ENCODE measurements around the gene NEFH. TPM values are rescaled to one million over a fixed set of nuclear protein-coding genes. Genes with fewer than 3 reads are reported as not detected.

Gene NEFH
- total RNA-seq, 2 experiments from 2014 or later: 4.1 to 4.4 TPM

DNA sequence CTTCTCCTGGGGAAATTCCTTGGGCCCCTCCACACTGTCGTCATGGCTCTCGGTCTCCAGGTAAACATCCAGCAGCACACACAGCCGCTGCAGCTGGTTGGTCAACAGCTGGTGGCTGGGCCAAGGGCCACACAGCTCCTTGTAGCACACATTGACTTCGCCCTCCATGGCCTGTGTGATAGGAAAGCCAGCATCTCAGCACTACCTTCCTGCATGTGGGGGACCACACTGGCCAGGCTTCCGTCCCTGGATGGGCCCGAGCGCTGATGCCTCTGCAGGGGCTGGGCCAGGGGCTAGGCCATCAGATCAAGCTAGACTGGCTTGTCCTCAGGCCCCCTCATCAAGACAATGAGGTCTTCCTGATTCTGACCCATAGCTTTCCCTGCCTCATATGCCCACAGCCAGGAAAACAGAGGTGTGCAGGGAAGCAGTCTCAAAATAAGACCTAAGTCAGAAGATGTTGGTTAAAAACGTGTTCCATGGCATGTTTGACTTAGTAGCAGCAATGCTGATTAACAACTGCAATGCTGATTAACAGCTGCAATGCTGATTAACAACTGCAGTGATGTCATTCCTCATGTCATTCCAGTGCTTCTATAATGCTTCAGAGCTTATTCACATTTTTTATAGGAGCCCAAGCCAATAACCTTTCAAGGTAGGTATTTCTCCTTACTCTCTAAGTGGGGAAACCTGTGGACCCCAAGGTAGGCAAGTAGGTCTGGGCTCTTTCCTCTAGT lies 31.3 kb downstream of the NEFH start:
- no peak for DNase-seq
- Mint-ChIP-seq H3K27ac (no peak overlapping the region), H3K4me1 (ENCODE audit: low read depth) (no peaks in the 10 kb centered on the region), H3K4me3 (no peak overlapping the region), H3K36me3 (peaks cover 28% of the 10 kb centered on the region), H3K27me3 (no peaks in the 10 kb centered on the region), H3K9me3 (no peaks in the 10 kb centered on the region)
- POLR2A ChIA-PET: interaction anchor here (1.3 kb wide), 1 partner anchor 10 kb away, joined by 4 read pairs; no protein-coding TSS in a partner anchor
- CTCF ChIA-PET: interaction anchor here (0.8 kb wide), 1 partner anchor 40 kb away, joined by 3 read pairs; no protein-coding TSS in a partner anchor
- intact Hi-C loops (cut with micrococcal nuclease): no loop called here

DNA sequence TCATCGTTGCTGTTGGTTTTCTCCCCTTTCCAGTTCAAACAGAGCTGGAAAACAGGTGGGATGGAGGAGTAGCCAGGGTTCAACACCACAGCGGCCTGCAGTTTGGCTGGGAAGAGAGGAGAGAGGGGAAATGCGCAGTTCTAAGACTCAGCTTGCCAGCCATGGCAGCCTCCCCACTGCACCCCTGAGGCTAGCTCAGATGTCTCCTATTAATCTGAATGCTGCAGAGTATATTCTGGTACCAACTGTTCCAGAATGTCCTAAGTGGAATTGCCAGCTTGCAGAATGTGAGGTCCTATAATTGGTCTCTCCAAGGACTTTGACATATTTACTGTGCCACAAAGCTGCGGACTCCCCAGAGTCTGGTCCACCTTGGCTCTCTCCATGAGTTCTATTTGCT lies 32.0 kb downstream of the NEFH start:
- H3K36me3 Mint-ChIP-seq: peaks cover 29% of the 10 kb centered on the region
- POLR2A ChIA-PET: interaction anchor here (1.3 kb wide), 1 partner anchor 10 kb away, joined by 4 read pairs; no protein-coding TSS in a partner anchor
- H3K4me3 Mint-ChIP-seq: no peak overlapping the region
- no peaks in the 10 kb centered on the region for H3K4me1 Mint-ChIP-seq (ENCODE audit: low read depth)
- H3K9me3 Mint-ChIP-seq: no peaks in the 10 kb centered on the region
- H3K27me3 Mint-ChIP-seq: no peaks in the 10 kb centered on the region
- CTCF ChIA-PET: interaction anchor here (0.8 to 1.2 kb wide), 2 partner anchors 41 to 116 kb away, joined by 3 to 4 read pairs; no protein-coding TSS in a partner anchor
- no peak for DNase-seq
- no peak overlapping the region for H3K27ac Mint-ChIP-seq
- intact Hi-C loops (cut with micrococcal nuclease): no loop called here

DNA sequence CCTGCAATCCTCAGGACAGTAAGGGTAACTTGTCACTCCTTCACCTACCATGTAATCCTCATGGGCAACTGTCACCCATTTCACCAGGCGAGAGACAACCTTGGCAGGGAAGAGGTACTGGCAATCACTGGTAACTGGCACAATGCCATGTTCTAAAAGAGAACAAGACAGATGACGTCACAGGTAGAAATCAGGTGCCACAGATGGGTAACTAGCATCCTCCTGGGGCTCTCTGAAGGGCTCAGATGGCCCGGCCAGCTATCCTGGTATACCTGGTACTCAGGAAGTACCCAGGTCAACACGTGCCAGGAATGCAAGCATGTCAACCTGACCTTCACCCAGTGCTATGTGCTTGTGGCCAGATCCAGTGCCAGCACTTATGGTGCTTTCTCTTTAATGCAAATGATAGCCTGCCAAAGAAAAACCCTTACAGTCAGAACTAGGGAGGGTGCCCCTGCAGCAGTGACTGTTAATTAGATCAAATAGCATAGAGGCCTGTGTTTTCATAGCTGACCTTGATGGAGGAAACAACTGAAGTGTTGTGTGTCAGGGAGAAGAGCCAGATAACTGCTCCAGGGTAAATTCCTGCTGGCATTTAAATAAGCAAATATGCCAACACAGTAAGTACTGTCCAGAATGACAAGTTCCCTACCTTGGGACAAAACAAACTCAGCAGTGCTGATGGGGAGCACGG lies 37.3 kb downstream of the NEFH start:
- no peaks in the 10 kb centered on the region for H3K9me3 Mint-ChIP-seq
- no peaks in the 10 kb centered on the region for H3K27me3 Mint-ChIP-seq
- no peaks in the 10 kb centered on the region for H3K4me1 Mint-ChIP-seq (ENCODE audit: low read depth)
- ChIA-PET POLR2A (no interaction called here), CTCF (no interaction called here)
- peaks cover 34% of the 10 kb centered on the region for H3K36me3 Mint-ChIP-seq
- no peak for DNase-seq
- H3K4me3 Mint-ChIP-seq: no peak overlapping the region
- no peak overlapping the region for H3K27ac Mint-ChIP-seq
- intact Hi-C loops (cut with micrococcal nuclease): no loop called here

DNA sequence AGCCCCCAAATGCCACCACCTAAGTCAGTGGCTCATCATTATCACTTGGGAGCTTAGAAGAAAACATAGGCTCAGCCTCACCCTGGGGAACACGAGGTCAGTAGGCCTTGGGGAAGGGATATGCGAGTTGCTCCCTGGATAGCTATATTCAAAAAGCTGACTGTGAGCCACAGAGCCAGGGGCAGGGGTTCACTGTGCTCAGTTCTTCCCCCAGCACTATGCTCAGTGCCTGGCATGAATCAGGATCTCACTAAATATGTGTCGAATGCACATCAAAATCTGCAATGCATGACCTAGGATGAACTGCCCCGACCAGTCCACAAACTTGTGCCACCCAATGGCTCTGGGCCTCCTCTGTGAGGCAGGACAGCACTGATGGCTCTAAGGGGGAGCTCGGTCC lies 38.4 kb downstream of the NEFH start:
- ChIA-PET POLR2A (no interaction called here), CTCF (no interaction called here)
- no peak overlapping the region for H3K4me3 Mint-ChIP-seq
- no peak for DNase-seq
- H3K36me3 Mint-ChIP-seq: peaks cover 35% of the 10 kb centered on the region
- H3K27me3 Mint-ChIP-seq: no peaks in the 10 kb centered on the region
- intact Hi-C loops (cut with micrococcal nuclease): no loop called here
- no peaks in the 10 kb centered on the region for H3K9me3 Mint-ChIP-seq
- no peaks in the 10 kb centered on the region for H3K4me1 Mint-ChIP-seq (ENCODE audit: low read depth)
- no peak overlapping the region for H3K27ac Mint-ChIP-seq

DNA sequence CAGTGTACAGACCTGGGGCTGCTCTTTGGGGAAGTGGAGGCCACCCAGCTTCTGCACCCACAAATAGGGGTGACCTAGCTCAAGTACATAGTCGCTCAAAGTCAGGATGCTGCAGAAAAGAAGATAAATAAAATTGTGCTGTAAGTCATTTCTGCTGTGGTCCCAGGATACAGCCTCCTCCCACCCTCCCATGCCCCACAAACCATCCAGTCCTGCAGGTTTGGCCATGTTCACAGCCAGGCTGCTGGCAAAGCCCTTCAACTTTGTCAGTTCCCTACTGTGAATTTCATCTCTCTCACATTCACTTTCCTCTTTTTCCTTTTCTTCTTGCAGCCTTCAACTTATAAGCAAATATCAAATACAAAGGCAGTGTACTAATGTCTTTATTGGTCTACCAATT lies 40.0 kb downstream of the NEFH start:
- Mint-ChIP-seq H3K9me3 (no peaks in the 10 kb centered on the region), H3K4me1 (ENCODE audit: low read depth) (no peaks in the 10 kb centered on the region), H3K27me3 (no peaks in the 10 kb centered on the region), H3K36me3 (peaks cover 35% of the 10 kb centered on the region), H3K27ac (no peak overlapping the region), H3K4me3 (no peak overlapping the region)
- DNase-seq: no peak
- ChIA-PET CTCF (no interaction called here), POLR2A (no interaction called here)
- intact Hi-C loops (cut with micrococcal nuclease): no loop called here

DNA sequence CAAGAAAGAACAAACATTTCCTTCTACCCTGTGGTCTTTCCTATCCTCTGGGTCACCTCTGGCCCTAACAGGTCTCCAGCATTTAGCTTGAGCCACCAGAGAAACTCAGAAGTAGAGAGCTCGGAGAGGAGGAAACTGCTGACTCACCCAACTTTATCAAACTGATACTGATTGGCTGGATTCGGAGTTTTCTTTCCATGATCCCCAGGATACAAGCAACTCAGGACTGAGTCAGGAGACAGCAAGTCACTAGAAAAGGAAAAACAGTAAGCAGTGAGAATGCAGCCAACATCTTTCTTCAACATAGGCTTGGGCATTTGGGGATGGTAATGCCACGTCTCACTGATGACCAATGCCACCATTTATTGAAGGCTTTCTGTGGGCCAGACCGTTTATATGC lies 40.8 kb downstream of the NEFH start:
- ChIA-PET POLR2A (no interaction called here), CTCF (no interaction called here)
- H3K4me3 Mint-ChIP-seq: no peak overlapping the region
- no peak overlapping the region for H3K27ac Mint-ChIP-seq
- no peaks in the 10 kb centered on the region for H3K4me1 Mint-ChIP-seq (ENCODE audit: low read depth)
- peaks cover 36% of the 10 kb centered on the region for H3K36me3 Mint-ChIP-seq
- H3K27me3 Mint-ChIP-seq: no peaks in the 10 kb centered on the region
- no peaks in the 10 kb centered on the region for H3K9me3 Mint-ChIP-seq
- DNase-seq: no peak
- intact Hi-C loops (cut with micrococcal nuclease): no loop called here

DNA sequence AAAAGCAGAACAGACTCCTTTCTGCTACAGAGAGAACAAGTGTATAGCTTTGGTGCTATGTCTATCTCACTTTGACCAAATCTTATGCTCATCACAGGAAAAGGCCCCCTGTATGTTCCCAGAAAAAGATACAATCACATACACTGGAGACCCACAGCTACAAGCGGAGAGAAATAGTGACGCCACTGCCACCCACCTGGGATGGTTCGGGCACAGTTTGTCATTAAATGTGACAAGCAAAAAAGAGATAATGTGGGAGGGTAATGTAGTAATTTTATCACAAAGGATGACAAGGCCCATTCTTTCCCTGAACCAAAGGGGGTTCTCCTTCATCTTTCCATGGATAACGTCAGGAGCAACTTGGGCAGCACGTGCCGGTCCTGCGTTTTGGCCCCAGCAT lies 41.5 kb downstream of the NEFH start:
- DNase-seq: no peak
- Mint-ChIP-seq H3K27me3 (no peaks in the 10 kb centered on the region), H3K4me1 (ENCODE audit: low read depth) (no peaks in the 10 kb centered on the region), H3K9me3 (no peaks in the 10 kb centered on the region), H3K36me3 (peaks cover 32% of the 10 kb centered on the region), H3K27ac (no peak overlapping the region), H3K4me3 (no peak overlapping the region)
- intact Hi-C loops (cut with micrococcal nuclease): no loop called here
- ChIA-PET CTCF (no interaction called here), POLR2A (interaction anchor here (0.6 kb wide), 1 partner anchor 10 kb away, joined by 4 read pairs; no protein-coding TSS in a partner anchor)

DNA sequence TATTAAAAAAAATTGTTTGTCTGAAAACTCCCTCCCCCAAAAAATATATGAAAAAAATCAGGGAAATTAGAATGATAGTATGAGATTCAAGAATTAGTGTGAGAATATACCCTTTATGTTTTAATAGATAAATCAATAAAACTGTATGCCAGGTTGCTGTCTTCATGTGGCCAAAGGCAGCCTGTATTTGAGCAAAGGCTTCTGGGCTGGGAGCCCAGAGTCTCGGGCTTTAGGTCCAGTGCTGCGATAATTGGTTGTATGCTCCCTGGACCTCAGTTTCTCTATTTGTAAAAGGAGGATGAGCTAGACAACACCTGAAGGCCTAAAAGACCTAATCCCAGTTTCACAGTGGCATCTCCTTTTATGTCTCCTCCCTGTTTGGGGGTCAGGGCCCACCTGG lies 43.7 kb downstream of the NEFH start:
- POLR2A ChIA-PET: no interaction called here
- H3K9me3 Mint-ChIP-seq: no peaks in the 10 kb centered on the region
- intact Hi-C loops (cut with micrococcal nuclease): no loop called here
- H3K4me3 Mint-ChIP-seq: no peak overlapping the region
- no peak for DNase-seq
- peaks cover 40% of the 10 kb centered on the region for H3K36me3 Mint-ChIP-seq
- no peaks in the 10 kb centered on the region for H3K4me1 Mint-ChIP-seq (ENCODE audit: low read depth)
- H3K27ac Mint-ChIP-seq: no peak overlapping the region
- CTCF ChIA-PET: interaction anchor here (1.4 to 1.8 kb wide), 2 partner anchors 128 to 134 kb away, joined by 6 to 7 read pairs; no protein-coding TSS in a partner anchor
- H3K27me3 Mint-ChIP-seq: no peaks in the 10 kb centered on the region

DNA sequence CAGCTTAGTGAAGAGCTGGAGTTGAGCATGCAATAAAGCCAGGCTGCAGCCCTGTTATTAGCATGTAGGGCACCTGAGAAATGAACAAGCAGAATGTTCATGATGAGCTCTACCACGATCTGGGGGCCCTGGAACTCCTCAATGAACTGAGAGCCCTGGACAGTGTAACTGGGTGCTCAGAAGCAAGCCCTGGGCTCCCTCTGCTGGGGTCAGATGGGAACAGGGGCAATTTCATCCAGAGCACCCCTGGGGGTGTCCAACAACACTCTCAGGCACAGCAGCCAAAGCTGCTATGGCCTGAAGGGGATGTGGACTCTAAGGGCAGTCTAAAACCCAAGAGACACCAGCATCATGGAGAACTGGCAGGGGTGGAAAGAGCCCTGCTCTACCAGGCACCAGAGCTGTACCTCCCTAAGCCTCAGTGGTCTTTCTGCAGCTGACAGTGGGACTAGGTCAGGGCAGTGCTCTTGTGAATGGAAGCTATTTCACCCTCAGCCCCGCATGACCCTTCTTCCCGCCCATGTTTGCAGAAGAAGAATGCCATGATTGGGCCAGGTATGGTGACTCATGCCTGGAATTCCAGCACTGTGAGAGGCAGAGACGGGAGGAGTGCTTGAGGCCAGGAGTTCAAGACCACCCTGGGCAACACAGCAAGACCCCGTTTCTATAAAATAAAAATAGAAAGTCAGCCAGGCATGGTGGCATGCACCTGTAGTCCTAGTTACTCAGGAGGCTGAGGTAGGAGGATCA lies 44.6 kb downstream of the NEFH start:
- H3K27me3 Mint-ChIP-seq: no peaks in the 10 kb centered on the region
- ChIA-PET POLR2A (no interaction called here), CTCF (interaction anchor here (0.8 to 1.8 kb wide), 3 partner anchors 129 to 249 kb away, joined by 3 to 7 read pairs (median 6); no protein-coding TSS in a partner anchor)
- H3K4me1 Mint-ChIP-seq (ENCODE audit: low read depth): no peaks in the 10 kb centered on the region
- peaks cover 38% of the 10 kb centered on the region for H3K36me3 Mint-ChIP-seq
- H3K27ac Mint-ChIP-seq: no peak overlapping the region
- peak; percentile 27 for DNase-seq
- H3K4me3 Mint-ChIP-seq: no peak overlapping the region
- intact Hi-C loops (cut with micrococcal nuclease): no loop called here
- no peaks in the 10 kb centered on the region for H3K9me3 Mint-ChIP-seq

DNA sequence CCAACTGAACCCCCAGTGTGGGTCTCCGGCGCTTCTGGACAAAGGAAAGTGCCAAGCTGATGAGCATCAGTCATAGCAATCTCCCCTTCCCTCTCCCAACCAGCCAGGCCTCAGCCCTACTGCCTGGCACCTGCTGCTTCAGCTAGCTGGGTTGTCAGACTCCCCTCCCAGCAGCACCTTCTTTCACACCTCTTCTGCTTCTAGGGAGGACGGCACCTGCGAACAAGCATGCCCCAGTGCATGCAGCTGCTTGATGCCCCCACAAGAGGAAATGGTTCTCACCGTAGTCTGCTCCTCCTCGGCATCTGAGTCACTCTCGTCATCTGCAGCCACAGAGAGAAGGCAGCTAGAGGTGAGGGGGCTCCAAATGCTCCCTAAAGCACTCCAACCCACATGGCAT lies 48.1 kb downstream of the NEFH start:
- POLR2A ChIA-PET: no interaction called here

DNA sequence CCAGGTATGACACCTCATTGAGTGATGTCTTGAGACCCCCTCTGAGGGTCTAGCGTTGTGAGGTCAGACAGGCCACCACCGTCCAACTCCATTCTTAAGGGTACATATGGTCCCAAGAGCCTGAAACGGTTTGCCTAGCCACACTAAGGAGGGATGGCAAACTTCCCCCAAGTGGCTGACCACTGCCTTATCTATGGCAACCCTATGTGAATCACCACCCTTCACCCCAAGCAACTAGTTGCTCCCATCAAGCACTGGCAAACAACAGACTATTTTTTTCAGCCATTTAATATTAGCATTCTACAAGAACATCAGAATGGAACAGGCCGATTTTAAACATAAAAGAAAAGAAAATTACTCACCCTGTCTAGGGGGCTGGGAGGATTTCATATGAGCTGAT lies 50.7 kb downstream of the NEFH start:
- intact Hi-C loops (cut with micrococcal nuclease): no loop called here
- Mint-ChIP-seq H3K4me1 (ENCODE audit: low read depth) (no peaks in the 10 kb centered on the region), H3K9me3 (no peaks in the 10 kb centered on the region), H3K27me3 (no peaks in the 10 kb centered on the region), H3K4me3 (no peak overlapping the region), H3K36me3 (peaks cover 51% of the 10 kb centered on the region), H3K27ac (no peak overlapping the region)
- DNase-seq: no peak
- ChIA-PET POLR2A (interaction anchor here (0.6 kb wide), 1 partner anchor 12 kb away, joined by 3 read pairs; no protein-coding TSS in a partner anchor), CTCF (no interaction called here)

More for the DNA sequence above, 48.1 kb downstream of the NEFH start:
- intact Hi-C loops (cut with micrococcal nuclease): no loop called here
- Mint-ChIP-seq H3K9me3 (no peaks in the 10 kb centered on the region), H3K36me3 (peaks cover 38% of the 10 kb centered on the region), H3K27ac (no peak overlapping the region), H3K4me3 (no peak overlapping the region), H3K27me3 (no peaks in the 10 kb centered on the region), H3K4me1 (ENCODE audit: low read depth) (no peaks in the 10 kb centered on the region)
- CTCF ChIA-PET: no interaction called here
- DNase-seq: no peak

DNA sequence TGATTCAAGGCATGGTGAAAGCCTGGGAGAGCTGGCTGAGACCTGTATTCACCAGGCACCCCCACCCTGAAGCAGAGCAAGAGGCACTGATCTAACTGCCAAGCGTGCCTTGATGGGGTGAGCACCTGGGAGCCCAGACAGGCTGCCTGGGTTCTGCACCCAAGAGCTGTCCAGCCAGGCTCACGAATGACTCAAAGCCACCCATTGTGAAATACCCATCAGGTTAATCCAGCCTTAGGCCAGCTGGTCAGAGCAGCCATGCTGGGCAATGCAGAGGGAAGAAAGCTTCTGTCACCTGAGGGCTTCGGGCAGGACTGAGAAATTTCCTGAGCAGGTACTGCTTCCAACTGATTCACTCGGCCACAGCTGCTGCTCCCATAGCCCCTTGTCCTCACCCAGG lies 51.4 kb downstream of the NEFH start:
- Mint-ChIP-seq H3K36me3 (peaks cover 54% of the 10 kb centered on the region), H3K27ac (no peak overlapping the region), H3K9me3 (no peaks in the 10 kb centered on the region), H3K27me3 (no peaks in the 10 kb centered on the region), H3K4me3 (no peak overlapping the region), H3K4me1 (ENCODE audit: low read depth) (no peaks in the 10 kb centered on the region)
- intact Hi-C loops (cut with micrococcal nuclease): no loop called here
- ChIA-PET CTCF (no interaction called here), POLR2A (interaction anchor here (0.6 kb wide), 1 partner anchor 11 kb away, joined by 3 read pairs; no protein-coding TSS in a partner anchor)
- no peak for DNase-seq

Measured in activated CD4-positive, alpha-beta memory T cell treated with anti-CD3 and anti-CD28 coated beads for 36 hours (primary cell).